GM19397 (cell line): ENCODE data around the gene GPM6B.
A peak's percentile ranks its signal among the peaks of the same experiment; 100 is the strongest.

ENCODE experiments used
- ATAC-seq: cut with Tn5 transposase; IDR thresholded peaks from one replicate; pipeline ENCODE4 v1.9.1; 2021; ENCODE audit warnings: mild to moderate bottlenecking, moderate library complexity; ENCODE audit not compliant: unreplicated experiment

GPM6B gene

DNA sequence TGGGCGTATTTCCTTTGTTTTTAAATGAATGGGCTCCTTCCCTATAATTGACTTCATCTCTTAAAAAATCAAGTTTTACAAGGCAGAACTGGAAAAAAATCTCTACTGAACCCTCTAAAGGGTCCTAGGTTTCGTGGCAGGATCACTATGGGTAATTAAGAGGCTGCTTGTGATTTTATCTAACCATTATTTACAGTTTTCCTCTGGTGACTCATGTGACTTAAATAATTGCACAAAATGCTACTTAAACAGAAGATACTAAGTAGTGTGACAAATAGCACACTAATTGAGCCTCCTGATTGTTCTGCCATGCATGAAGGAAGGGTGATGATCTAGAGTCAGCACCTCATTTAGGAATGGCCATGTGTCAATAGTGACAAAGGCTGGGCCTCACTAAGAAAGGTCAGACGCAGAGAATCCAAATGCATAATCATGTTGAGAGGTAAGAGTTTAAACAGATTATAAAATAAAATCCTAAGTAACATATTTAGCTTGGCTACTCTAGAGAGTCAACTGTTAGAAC lies 46.8 kb downstream of the GPM6B start:
- ATAC-seq: no peak

DNA sequence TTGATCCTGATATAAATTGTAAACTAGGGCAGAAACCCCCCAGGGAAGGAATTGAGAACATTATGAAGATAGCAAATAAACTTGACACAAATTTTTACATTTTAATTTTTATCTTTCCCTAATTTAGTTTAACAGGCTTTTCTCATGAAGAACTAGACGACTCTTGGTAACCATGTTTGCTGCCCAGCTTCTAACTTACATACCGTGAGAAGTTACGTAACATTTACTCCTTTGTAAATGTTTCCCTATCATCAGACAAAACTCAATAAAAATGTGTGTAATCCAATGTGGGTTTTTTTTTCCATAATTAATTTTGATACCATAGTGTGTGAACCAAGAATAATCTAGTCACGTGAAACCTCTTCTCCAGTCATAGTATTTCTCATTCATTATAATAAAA lies 48.0 kb downstream of the GPM6B start:
- no peak for ATAC-seq

DNA sequence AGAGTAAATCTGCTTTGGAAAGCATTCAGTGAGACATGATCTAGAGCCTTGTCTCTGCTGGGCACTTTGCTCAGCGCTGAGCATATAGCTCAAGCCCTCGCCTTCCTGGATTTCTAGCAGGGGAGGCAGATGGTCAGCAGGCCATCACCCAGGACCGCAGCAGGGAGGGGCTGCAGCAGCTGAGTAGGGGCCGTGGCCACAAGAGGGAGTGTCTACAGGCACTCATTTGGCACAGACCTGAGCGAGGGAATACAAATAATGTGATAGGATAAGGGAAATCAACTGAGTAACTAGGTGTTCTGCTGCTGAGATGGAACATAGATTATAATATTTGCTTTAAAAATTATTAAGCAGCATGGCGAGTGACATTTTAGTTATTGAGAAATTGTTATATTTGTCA lies 52.1 kb downstream of the GPM6B start:
- ATAC-seq: no peak

DNA sequence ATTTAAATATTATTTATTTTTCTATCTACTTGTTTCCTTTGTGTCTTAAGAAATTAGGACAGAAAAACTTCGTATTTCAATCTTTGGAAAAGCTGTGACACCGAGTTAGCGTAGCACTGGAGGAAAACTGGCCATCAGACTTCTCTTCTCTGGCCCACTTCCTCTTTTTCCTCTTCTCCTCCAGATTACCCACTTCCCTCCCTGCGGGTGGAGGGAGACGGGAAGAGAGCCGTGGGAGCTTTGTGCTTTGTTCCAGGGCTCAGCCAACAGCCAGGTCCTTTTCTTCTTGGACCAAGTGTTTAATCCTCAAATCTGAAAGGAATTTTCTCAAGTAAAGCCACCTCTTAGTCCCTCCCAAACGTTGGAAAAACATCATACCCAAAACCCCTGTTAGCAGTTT lies 52.6 kb downstream of the GPM6B start:
- ATAC-seq: no peak

DNA sequence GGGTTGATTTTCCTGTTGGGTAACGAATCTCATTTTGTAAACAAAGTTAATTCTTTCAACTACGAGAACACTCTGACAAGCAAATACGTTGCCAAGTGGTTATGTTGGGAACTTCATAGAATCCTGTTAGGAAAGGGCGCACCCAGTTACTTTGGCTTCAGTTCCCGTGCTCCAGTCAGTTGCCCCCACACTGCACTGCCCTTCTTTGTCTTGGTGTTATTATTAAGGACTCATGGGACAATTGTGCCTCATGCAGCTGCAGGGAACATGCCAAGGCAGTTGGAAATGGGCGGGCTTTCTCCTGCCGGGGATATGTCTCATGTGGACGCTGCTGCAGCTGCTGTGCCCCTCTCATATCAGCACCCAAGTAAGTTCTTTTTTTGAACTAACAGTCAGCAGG lies 53.4 kb downstream of the GPM6B start:
- no peak for ATAC-seq

DNA sequence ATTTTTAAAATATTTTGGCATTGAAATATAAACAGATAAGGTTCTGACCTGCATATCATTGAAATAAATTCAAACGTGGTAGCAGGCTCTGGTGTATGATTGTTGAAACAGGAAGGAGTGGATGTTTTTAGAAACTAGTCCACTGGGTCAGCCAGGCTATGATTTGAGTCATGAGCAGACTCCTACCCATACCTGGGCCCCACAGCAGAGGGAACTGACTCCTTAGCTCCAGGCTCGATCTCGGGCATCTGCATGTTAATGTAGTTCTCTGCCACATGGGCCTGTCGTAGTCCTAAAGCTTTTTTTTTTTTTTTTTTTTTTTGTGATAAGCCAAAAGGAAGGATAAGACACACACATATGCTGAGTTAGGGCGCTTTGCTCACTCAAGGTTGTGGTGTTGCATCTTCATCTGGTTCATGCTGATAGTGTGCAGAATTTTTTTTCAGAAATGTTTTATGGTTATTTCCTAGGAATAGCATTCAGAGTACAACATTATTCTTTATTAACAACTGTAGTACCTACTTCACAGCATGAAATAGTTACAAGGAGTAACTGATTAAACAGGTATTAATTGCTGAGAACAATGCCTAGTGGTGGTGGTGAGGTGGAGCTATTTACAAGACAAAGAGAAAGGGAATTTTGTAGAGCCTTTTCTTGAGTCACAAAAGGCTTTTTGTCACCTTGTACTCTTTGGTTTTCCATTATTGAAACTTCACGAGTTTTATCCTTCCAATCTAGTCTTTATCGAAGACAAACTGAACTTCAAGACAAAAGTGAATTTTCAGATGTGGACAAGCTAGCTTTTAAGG lies 55.1 kb downstream of the GPM6B start:
- no peak for ATAC-seq

DNA sequence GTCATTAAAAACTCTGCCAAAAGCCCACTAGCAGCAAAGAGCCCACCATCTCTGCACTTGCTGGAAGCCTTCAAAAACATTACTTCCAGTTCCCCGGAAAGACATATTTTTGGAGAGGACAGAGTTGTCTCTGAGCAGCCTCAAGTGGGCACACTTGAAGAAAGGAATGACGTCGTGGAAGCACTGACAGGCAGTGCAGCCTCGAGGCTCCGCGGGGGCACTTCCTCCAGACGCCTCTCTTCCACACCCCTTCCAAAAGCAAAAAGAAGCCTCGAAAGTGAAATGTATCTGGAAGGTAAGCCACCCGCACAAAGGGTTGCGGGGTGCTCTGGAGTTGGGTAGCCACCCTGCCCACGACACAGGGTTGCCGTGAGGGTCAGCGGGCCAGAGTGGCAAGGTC lies 56.5 kb downstream of the GPM6B start:
- no peak for ATAC-seq

DNA sequence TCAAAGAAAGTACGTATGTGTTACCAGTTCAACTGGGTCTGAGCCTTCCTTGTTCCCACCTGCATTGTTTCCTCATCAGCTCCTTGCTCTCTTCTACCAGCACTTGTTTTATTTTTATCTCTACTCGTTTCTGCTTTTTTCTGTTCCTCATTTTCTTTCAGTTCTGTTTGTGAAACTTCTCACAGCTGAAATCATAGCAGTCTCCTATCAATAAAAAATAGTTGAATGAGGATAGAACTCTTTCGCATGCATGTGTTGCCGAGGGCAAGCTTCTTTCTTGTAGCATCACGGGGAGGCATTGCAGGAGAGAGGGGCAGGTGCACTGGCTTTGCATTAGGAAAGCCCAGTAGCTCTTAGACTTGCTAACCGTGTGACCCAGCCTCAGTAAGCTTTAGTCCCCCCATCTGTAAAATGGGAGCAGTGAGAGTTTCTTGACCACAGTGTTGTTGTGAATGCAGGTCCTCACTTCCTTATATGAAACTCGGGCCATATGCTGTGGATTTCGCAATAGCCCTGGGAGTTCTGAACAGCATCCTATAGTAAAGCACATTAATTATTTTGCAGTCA lies 57.7 kb downstream of the GPM6B start:
- peak; percentile 66 for ATAC-seq

DNA sequence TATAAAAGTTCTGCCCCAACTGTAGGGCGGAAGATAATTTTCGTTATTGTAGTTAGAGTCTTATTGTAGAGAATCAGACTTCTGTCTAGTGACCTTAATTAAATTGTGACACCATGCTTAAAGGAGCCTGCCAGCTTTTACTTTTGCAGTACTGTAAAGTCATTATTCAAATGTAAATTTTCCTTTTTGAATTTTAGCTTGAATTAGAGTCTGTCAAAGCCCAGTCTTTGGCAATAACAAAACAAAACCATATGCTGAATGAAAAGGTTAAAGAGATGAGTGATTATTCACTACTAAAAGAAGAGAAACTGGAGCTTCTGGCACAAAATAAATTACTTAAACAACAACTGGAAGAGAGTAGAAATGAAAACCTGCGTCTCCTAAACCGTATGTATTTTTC lies 60.5 kb downstream of the GPM6B start:
- no peak for ATAC-seq

DNA sequence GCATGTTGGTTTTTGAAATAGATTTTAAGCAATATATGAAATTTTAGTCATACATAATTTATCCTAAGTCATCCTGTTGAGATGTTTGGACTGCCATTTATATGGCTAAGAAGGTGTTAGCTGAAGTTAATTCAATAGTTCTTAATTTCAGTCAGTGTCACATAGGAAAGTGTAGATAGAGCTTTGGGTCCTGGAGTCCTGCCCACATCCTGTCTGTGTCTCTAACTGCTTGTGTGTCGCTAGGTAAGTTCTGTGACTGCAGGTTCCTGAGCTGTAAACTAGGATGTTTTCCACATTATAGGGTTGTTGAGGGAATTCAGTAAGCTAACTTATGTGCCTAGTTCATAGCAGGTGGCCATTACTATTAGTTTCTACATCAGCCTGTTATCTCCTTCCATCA lies 61.6 kb downstream of the GPM6B start:
- ATAC-seq: no peak

DNA sequence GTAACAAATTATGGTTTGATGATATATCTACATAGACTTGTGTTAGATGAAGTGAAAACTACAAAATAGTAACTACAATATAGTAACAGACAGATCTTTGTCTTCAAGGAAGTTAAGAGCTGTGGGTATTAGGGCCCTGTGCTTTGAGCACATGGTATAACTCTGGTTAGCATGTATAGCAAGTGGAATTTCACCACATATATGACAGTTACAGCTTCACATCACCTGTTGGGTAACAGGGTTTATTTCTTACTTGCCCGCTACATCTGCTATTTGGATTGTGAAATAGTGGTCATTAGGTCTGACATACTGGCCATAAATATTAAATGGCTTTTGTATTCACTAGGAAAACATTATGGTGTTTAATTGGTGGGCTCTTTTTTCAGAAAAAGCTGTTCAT lies 62.1 kb downstream of the GPM6B start:
- no peak for ATAC-seq

DNA sequence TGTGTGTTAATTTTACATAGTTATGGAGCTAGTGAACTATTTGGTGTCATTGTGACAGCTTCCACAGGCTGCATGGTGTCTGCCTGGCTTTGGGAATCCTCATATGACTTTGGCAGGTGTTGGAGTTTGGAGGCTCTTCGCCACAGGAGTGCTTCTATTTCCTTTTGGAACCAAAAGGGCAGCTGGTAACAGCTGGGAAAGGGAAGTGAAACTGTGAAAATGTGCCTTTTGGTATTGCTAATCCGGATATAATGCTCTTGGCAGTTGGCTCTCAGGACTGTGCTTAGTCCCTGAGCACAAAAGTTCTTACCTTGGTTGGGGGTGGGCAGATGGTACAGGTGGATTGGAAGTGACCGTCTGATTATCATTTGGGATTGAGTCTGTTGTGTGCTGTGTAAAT lies 64.2 kb downstream of the GPM6B start:
- no peak for ATAC-seq

DNA sequence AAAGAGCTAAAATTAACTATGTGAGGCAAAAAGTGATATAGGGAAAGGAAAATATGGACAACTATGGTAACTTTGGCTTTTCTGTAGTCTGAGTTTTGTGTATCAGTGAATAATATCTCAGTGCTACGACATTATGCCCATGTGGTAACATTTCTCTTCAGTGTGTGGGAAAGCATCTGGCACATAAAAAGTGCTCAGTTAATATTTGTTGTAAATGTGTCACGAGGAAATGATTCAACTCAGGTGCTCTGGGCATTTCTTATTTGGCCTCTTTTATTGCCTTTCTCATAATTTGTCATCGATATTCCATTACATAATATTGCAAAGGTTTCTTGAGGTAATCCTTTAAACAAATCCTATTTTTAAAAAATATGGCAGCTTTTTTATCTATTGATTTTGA lies 64.8 kb downstream of the GPM6B start:
- no peak for ATAC-seq

DNA sequence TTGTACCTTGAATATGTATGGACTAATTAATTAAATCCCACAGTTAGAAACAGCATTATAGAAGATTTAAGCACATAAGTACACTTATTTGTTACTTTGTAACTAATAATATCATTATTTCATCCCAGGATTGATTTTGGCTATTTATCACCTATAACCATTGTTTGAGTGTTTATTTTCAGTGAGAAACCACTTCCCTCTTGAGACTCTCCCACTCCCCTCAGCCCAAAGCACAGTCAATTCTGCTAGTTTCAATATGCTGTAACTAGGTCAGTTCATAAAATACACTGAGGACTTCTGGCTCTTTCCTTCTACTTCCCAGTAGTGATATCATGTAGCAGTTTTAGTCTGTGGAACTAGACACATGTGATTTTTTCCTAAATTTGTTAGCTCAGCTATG lies 66.1 kb downstream of the GPM6B start:
- ATAC-seq: no peak

DNA sequence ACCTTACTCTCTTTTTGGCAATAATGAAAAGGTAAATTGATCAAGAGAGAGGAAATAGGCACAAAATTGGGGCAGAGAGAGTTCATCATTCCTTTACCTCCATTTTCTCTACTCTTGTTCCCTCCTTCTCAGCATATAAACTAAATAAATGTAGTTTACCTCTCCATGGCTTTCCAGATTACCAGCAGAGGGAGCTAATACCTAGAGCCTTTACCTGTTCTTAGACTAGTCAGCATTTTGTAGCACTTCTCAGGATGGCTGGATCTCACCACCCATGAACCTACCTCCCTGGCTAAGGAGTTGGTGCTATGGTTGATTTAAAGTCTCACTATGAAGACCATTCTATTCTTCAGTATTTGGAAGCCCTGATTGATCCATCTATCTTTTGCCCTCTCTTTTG lies 66.7 kb downstream of the GPM6B start:
- no peak for ATAC-seq

DNA sequence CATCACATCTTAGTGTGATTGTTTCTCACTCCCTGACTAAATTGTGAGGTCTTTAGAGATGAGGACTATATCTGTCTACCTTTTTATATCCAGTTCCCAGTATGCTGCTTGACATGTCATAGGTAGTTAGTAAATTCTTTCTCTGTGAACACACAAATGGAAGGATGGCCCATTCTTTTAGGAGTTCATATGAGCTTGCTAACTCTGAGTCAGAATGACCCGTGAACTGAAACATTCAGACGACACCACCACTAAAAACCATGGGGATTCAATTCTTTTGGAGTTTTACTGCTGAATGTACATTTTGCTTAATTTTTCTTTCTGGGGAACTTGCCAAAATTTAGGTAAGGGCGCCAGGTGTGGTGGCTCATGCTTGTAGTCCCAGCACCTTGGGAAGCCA lies 68.4 kb downstream of the GPM6B start:
- no peak for ATAC-seq

DNA sequence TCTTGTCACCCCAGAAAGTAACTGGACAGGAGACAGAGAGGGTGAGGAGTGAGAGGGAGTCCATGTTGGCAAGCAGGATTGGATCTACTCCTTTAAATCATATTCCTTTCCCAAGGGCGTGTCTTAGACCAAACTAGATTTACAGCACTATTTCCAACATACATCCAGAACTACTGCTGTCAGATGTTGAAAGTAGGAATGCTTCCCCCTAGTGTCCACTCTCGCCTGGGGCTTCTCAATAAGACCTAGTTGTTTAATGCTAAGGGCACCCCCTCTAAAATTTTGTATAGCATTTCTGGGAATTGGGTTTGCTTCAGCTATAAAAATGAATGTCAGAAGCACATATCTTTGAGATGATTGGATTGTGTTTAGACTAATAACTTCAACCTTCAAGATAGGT lies 69.1 kb downstream of the GPM6B start:
- ATAC-seq: no peak

DNA sequence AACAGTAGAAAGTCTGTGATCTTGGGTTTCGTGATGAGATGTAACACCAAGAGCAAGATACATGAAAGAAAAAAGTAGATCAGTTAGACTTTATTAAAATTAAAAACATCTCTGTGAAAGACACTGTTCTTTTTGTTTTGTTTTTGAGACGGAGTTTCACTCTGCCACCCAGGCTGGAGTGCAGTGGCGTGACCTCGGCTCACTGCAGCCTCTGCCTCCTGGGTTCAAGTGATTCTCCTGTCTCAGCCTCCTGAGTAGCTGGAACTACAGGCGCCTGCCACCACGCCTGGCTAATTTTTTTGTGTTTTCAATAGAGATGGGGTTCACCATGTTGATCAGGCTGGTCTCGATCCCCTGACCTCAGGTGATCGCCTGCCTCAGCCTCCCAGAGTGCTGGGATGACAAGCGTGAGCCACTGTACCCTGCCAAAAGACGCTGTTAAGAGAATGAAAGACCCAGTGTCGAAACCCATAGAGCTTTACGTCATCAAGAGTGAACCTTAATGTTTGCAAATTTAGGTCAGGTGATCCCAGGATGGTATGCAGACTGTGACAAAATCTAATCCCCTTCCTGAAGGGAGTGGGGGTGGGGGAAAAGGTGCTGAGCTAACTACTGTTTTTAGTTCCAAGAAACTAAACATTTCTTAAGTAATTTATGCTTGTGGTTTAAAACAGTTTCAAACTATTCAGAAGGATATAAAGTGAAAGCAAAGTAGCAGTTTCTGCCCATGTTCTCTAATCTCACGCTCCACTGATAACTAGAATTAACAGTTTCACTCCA lies 74.3 kb downstream of the GPM6B start:
- ATAC-seq: peak; percentile 89

DNA sequence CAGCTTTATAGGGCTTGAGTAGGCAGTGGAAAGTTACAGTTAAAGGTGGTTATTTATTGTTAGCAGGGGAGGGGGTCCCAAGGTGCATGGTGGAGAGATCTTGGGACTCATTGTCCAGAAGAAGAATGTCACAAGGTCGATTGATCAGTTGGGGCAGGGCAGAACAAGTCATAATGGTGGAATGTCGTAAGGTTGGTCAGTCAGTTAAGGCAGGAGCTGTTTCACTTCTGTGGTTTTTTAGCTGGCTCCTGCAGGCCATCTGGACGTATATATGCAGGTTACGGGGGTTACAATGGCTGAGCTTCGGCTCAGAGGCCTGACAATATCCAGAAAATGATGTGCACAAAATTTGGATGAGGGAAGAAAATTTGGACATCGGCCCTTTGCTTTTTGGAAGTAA lies 75.2 kb downstream of the GPM6B start:
- no peak for ATAC-seq

DNA sequence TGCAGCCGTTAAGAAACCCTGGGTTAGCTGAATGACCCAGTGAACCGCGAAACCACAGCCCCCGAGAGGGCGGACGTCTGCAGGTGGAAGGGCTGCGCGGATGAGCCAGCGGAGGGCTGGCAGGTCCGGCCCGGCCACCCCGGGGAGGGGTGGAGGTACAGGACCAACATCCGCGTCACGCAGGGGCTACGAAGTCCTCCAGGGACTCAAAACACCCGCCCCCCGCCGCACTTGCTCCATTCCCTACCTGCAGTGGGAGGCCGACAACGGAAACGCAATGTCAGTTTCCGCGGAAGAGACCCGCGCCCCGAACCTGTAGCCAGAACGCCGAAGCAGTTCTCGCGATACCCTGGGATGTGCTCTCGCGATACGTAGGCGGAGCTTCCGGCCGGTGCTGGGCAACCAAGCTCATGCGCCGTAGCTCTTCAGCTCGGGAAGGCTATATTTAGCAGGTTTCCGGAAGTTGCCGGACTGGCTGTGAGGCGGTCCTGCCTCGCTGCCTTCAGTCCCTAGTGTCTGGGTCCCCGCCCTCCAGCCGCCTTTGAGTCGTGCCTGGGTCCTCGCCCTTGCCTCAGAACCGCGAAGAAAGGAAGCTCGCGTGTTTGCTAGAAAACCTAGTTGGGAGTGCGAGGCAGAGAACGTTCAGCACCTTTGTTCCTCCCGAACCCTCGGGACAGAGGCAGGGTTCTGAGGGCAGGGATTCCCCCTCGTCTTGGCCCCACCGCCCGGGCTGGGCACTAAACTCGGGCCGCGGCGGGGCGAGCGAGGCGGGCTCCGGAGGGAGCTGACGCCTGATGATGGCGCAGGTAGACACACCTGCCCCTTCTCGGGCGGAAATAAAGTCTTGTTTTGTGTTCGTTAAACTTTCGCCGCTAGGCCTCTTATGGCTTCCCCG lies 82.4 kb downstream of the GPM6B start, which contains the start of the genes OFD1 and TRAPPC2:
OFD1 (plus strand) TSS at position 471 of the 895 bp plus-strand sequence; CDS start at position 795, 324 bp downstream.
TRAPPC2 (minus strand) TSS at position 343 of the 895 bp plus-strand sequence. CDS start 14,657 bp downstream, outside the sequence.
- ATAC-seq: peak; percentile 89

DNA sequence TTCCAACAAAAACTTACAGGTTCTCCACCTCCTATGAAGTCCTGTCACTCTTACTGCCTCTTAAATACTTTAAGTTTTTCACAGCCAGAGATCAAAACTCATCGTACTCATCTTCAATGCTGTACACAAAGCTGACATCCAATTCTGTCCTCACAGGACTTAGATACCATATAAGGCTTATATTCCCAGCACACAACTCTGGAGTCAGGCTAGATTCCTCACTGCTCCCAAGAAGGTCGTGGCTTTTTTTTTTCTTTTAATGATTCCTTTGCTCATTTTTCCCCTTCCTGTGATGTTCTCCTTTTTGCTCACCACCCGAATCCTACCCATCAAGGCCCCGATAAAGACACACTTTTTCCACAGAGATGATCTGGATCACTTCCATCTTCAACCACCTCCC lies 83.4 kb downstream of the GPM6B start:
- ATAC-seq: no peak
